NCI-H774 (cell line): ENCODE measurements around the gene OR10D3.
A peak's percentile ranks its signal among the peaks of the same experiment; 100 is the strongest.
"Not testable (repeated sequence)": the region's sequence is repeated elsewhere in the genome, so short reads cannot be mapped to it uniquely, and the experiment has no call there.

Experiments used
- DNase-seq: peaks from one replicate; lab custom pipeline; 2025; lab: John Stamatoyannopoulos, UW

Gene OR10D3

GRCh38 chr11:124194293-124195188 lies 11.4 kb downstream of the OR10D3 start:
- DNase-seq, result no peak

DNA sequence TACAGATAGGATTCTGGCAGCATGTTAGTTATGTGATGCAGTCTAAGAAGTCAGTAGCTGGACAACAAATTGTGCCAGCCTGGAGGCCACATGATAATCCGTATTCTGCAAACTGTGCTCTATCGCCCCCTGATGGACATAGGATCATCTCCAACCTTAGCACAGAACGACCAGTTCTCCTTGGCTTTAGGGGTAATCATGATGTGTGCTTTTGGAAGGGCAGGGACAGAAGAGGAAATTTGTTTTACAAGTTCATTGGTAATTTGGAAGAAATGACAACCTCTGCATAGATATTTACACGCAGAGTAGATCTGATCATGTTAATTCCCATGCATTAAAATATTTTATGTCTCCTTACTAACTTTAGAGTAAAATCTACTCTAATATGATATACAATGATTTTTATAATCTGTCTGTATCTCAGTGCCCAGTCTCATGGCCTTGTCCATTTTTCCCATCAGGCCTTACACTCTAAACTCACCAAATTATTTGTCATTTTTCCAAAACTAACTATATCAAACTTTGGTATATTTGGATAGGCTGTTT lies 12.1 kb downstream of the OR10D3 start:
- DNase-seq, result peak; percentile 21

DNA sequence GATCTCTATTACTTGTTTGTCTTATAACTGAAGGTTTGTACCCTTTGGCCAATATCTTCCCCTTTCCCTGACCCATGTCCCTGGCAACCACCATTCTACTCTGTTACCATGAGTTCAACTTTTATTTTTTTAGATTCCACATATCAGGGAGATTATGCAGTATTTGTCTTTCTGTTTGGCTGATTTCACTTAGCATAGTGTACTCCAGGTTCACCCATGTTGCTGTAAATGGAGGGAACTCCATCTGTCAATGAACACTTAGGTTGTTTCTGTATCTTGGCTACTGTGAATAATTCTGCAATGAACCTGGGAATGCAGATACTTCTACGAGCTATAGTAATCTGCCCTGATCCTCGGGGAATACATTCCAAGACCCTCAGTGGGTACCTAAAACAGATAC lies 14.9 kb downstream of the OR10D3 start:
- DNase-seq, result no peak

GRCh38 chr11:124198897-124199296 lies 15.8 kb downstream of the OR10D3 start:
- DNase-seq, result no peak

- no peak for DNase-seq
Measured at GRCh38 chr11:124199702-124200101, 16.6 kb downstream of the OR10D3 start.

DNA sequence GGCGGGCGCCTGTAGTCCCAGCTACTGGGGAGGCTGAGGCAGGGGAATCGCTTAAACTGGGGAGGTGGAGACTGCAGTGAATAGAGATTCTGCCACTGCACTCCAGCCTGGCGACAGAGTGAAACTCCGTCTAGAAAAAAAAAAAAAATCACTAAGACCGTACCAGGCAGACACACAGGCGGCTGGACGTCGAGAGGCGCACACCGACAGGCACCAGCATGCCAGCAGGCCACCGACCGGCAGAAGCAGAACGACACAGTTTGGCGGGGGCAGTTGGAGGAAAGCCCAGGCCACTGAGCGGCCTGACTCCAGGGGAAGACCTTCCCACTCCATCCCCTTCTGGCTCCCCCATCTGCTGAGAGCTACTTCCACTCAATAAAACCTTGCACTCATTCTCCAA lies 17.5 kb downstream of the OR10D3 start:
- DNase-seq, result no peak

DNA sequence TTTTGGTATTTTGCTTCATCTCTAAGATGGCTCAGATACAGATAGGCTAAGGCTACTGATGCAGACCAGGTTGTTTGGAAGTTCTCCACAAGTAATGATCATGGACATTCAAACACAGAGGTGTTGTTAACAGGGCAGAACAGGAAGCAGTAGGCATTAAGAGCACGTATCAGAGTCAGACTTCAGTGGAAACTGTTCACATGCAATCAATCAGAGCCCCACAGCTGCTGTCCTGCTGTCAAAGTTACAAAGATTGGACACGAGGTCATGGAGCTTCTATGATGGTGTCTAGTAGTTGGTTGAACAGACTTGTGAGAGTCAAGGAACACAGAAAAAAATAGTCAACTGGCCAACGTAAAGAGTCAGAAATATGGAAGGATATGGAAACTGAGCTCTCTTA lies 19.8 kb downstream of the OR10D3 start:
- no peak for DNase-seq

DNA sequence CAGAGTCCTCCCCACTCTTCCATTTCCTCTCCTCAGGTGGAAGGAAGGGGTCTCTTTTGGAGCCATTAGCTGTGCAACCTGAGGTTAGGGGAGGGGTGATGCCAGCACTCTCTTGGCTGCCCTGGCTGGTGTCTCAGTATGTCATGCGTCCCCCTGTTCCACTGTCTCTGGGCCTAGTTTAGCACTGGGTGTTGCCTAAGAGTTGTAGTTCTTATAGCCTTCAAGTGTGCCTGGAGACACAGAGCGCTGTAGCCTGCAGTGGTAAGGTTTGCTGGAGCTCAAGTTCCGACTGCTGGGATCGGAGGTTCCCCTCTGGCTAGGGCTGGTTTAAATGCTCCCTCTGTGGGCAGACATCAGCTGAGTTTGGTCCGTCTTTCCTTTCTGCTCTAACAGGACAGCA lies 20.9 kb downstream of the OR10D3 start:
- no peak for DNase-seq

- no peak for DNase-seq
Measured at GRCh38 chr11:124207102-124207792, 24.1 kb downstream of the OR10D3 start.

DNA sequence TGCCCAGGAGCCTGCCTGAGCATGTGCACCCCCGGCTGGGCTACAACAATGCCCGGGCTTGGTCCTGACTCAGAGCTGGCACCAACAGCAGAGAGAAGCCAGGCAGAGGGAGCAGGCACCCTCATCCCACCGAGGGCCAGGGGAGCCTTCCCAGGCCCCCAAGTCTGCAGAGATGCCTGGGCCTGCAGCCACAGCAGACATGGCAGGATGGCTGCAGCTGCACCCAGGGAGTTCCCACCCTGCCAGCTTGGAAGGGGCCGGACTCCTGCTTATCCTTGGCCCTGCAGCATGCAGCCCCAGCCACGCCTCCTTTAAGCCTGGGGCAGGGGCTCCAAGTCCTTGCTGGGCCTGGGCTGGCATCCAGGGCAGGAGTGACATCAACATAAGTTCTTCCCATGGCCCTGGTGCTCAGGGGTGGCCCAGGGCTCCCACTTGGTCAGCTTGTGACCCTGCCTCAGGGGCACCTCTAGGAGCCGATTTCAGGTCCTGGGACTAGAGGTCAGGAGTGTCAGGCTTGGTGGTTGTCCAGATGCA lies 26.7 kb downstream of the OR10D3 start:
- no peak for DNase-seq

- no peak for DNase-seq
Measured at GRCh38 chr11:124210421-124210820, 27.3 kb downstream of the OR10D3 start.

DNA sequence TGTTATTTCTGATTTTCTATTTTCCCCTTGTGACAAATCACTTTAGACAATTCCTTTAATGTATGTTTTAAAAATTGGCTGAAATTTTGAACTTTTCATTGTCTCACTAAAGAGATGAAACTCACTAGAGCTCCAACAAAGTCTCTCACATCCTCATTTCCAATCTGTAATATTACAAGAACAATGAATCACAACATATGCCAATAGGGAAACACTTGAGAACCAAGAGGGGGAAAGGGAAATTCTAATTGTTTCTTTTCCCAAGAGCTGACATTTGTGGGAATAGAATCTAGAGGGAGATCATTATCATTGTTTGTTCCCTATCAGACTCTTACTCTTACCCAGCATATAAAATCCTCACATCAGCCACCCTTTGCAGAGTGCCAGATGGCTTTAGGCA lies 28.2 kb downstream of the OR10D3 start:
- no peak for DNase-seq

GRCh38 chr11:124214027-124214426 lies 30.9 kb downstream of the OR10D3 start:
- no peak for DNase-seq

GRCh38 chr11:124219126-124219525 lies 36.0 kb downstream of the OR10D3 start:
- no peak for DNase-seq

DNA sequence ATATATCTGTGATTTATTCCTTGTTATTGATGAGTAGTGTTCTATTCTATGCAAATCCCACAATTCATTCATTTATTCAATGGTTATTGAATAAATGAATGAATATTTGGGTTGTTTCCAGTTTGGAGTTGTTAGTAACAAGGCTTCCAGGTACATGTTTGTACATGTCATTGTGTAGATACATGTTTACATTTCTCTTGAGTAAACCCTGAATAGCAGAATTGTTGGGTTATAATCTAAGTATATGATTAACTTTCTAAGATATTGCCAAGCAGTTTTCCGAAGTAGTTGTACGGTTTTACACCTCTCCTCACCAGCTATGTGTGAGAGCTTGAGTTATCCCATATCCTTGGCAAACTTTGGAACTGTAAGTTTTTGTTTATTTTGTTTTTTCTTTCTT lies 39.3 kb downstream of the OR10D3 start:
- DNase-seq, result no peak

- not testable (repeated sequence) for DNase-seq
Measured at GRCh38 chr11:124224618-124225423, 41.7 kb downstream of the OR10D3 start.

DNA sequence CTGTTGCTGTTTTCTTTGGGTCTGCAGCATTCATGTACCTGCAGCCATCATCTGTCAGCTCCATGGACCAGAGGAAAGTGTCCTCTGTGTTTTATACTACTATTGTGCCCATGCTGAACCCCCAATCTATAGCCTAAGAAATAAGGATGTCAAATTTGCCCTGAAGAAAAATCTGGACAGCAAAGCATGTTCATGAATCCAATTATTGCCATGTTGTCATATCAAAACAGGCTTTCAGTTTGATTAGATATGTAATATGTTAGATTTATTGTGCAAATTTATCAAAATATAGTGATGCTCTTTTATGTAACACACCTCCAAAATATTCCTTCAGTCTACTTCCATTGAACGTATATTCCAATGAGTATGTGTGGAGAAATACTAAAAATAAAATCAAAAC lies 42.3 kb downstream of the OR10D3 start:
- DNase-seq, result no peak

DNA sequence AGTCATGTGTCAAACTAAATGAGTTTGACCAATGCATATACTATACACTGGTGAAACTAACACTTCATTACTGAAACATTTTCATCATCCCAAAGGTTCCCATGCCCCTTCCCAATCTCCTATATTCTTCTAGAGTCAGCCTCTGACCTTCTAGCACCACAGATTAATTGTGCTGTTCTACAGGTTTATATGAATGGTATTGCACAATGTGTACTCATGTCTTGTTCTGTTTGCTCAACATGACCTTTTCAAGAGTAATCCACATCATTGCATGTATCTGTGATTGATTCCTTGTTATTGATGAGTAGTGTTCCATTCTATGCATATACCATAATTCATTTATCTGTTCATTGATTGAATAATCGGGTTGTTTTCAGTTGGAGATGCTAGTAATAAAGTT lies 50.2 kb downstream of the OR10D3 start:
- DNase-seq, result peak; percentile 35
